Progenitor cell of endocrine pancreas (in vitro differentiated cells): Measurements from ENCODE around the gene RNPEPL1. TPM values are rescaled to one million over a fixed set of nuclear protein-coding genes. Genes with fewer than 3 reads are reported as not detected.
"Not testable (repeated sequence)": the region's sequence is repeated elsewhere in the genome, so short reads cannot be mapped to it uniquely, and the experiment has no call there.

ENCODE experiments used
- DNase-seq: peaks from one replicate; pipeline ENCODE4 v3.0.0; 2021; ENCODE audit warnings: low spot score; ENCODE audit not compliant: unreplicated experiment
- H3K27ac Mint-ChIP-seq: 2 replicates; pipeline ENCODE4 v1.8.0; 2021; ENCODE audit warnings: mild to moderate bottlenecking, moderate library complexity, mixed read lengths
- H3K27me3 Mint-ChIP-seq: 2 replicates; pipeline ENCODE4 v1.8.0; 2021; ENCODE audit warnings: mixed read lengths
- H3K36me3 Mint-ChIP-seq: 2 replicates; pipeline ENCODE4 v1.8.0; 2022; ENCODE audit warnings: mixed read lengths; ENCODE audit not compliant: insufficient read depth
- H3K4me1 Mint-ChIP-seq: 2 replicates; pipeline ENCODE4 v1.8.0; 2021; ENCODE audit warnings: low read depth, mixed read lengths
- H3K4me3 Mint-ChIP-seq: 2 replicates; pipeline ENCODE4 v1.8.0; 2021; ENCODE audit warnings: low read depth, mild to moderate bottlenecking, moderate library complexity, mixed read lengths
- H3K9me3 Mint-ChIP-seq: 2 replicates; pipeline ENCODE4 v1.8.0; 2021; ENCODE audit warnings: low read depth, mixed read lengths
- CTCF ChIP-seq: fragments of 200-600 bp; sonication (generic); IDR thresholded peaks from one replicate; pipeline ENCODE4 v1.5.0; 2021; ENCODE audit warnings: antibody characterized with exemption, mild to moderate bottlenecking; ENCODE audit not compliant: unreplicated experiment
- total RNA-seq: library from RNA; stranded (reverse); gene quantifications from 2 replicates; pipeline ENCODE4 v1.2.1, GENCODE V29; 2021

Gene RNPEPL1
- total RNA-seq, 1 donor from 2014 or later, result 52.2 TPM

GRCh38 chr2:240615820-240616547 lies 47.7 kb downstream of the RNPEPL1 start:
- Mint-ChIP-seq H3K36me3 (peaks cover 22% of the 10 kb centered on the region), H3K27ac (no peak overlapping the region), H3K27me3 (no peaks in the 10 kb centered on the region), H3K4me3 (no peak overlapping the region), H3K4me1 (no peaks in the 10 kb centered on the region), H3K9me3 (peaks cover 14% of the 10 kb centered on the region)
- DNase-seq, result no peak
- no peak for TF ChIP-seq CTCF

- H3K36me3 Mint-ChIP-seq, result peaks cover 15% of the 10 kb centered on the region
- not testable (repeated sequence) for H3K27me3 Mint-ChIP-seq, H3K4me3 Mint-ChIP-seq, DNase-seq, H3K4me1 Mint-ChIP-seq, H3K27ac Mint-ChIP-seq
- H3K9me3 Mint-ChIP-seq, result peaks cover 14% of the 10 kb centered on the region
Measured at GRCh38 chr2:240616860-240617666, 48.8 kb downstream of the RNPEPL1 start.

- no peaks in the 10 kb centered on the region for H3K4me1 Mint-ChIP-seq
- no peaks in the 10 kb centered on the region for H3K27me3 Mint-ChIP-seq
- DNase-seq, result no peak
- peaks cover 14% of the 10 kb centered on the region for H3K9me3 Mint-ChIP-seq
- H3K36me3 Mint-ChIP-seq, result peaks cover 18% of the 10 kb centered on the region
- no peak overlapping the region for H3K27ac Mint-ChIP-seq
- no peak overlapping the region for H3K4me3 Mint-ChIP-seq
- TF ChIP-seq CTCF, result no peak
Measured at GRCh38 chr2:240618776-240619175, 50.5 kb downstream of the RNPEPL1 start.

GRCh38 chr2:240619506-240620148 lies 51.3 kb downstream of the RNPEPL1 start:
- Mint-ChIP-seq H3K4me3 (no peak overlapping the region), H3K27me3 (no peaks in the 10 kb centered on the region), H3K27ac (no peak overlapping the region), H3K36me3 (peaks cover 18% of the 10 kb centered on the region), H3K9me3 (peaks cover 14% of the 10 kb centered on the region), H3K4me1 (no peaks in the 10 kb centered on the region)
- TF ChIP-seq CTCF, result no peak
- DNase-seq, result no peak

GRCh38 chr2:240620149-240620731 lies 52.0 kb downstream of the RNPEPL1 start:
- DNase-seq, result no peak
- Mint-ChIP-seq H3K27me3 (no peaks in the 10 kb centered on the region), H3K9me3 (peaks cover 14% of the 10 kb centered on the region), H3K36me3 (peaks cover 18% of the 10 kb centered on the region), H3K27ac (no peak overlapping the region), H3K4me3 (no peak overlapping the region), H3K4me1 (no peaks in the 10 kb centered on the region)
- no peak for TF ChIP-seq CTCF
